H1 (cell line): ENCODE data around the gene SNED1.

Source experiments
- CTCF ChIP-seq, 3 experiments: IDR thresholded peaks; 1 replicate in 2 of 3; 2 replicates in 1 of 3; pipeline versions ENCODE4 v1.5.1 to v1.6.1; 2011; ENCODE audit warnings: low read length in 3 of 3, mild to moderate bottlenecking in 3 of 3, inconsistent platforms in 2 of 3, low read depth in 1 of 3, moderate library complexity in 1 of 3; ENCODE audit not compliant: insufficient read depth in 1 of 3; ENCODE audit errors: control extremely low read depth in 1 of 3
- EZH2 ChIP-seq: fragments of 200-600 bp; sonication (generic); IDR thresholded peaks from 2 replicates; pipeline ENCODE4 v1.7.1; 2012; ENCODE audit warnings: low read depth, mild to moderate bottlenecking, moderate library complexity, low read length, inconsistent platforms; ENCODE audit not compliant: severe bottlenecking
- HDAC2 ChIP-seq, 2 experiments: fragments of 300-600 bp in 1 of 2; sonication (generic) in 1 of 2; IDR thresholded peaks; 2 replicates each; pipeline ENCODE4 v1.6.1; 2011 to 2012; ENCODE audit warnings: low read depth in 2 of 2, low read length in 2 of 2, mild to moderate bottlenecking in 2 of 2, moderate library complexity in 2 of 2, borderline replicate concordance in 1 of 2, inconsistent platforms in 1 of 2
- MAFK ChIP-seq: IDR thresholded peaks from 2 replicates; pipeline ENCODE4 v1.6.1; 2012; ENCODE audit warnings: low read depth, mild to moderate bottlenecking, improper control_type of control experiment, low read length
- RAD21 ChIP-seq, 2 experiments: IDR thresholded peaks in 1 of 2; conservative IDR thresholded peaks in 1 of 2; 2 replicates each; pipeline ENCODE4 v1.6.1; 2011; ENCODE audit warnings: low read depth in 2 of 2, low read length in 2 of 2, improper control_type of control experiment in 1 of 2, inconsistent platforms in 1 of 2, mild to moderate bottlenecking in 1 of 2, moderate library complexity in 1 of 2
- TAF7 ChIP-seq: optimal IDR thresholded peaks from 2 replicates; pipeline ENCODE3; 2011; ENCODE audit warnings: low read depth, mild to moderate bottlenecking, inconsistent platforms, low read length, moderate library complexity, borderline replicate concordance

- TF ChIP-seq CTCF (IDR thresholded peaks at IDR 0.05; ENCODE audit: control extremely low read depth in 1 of 3, insufficient read depth in 1 of 3, low read depth in 1 of 3, low read length in 3 of 3) = no peak
- no peak for TF ChIP-seq MAFK
- no peak for TF ChIP-seq EZH2
- TF ChIP-seq RAD21 (IDR thresholded peaks at IDR 0.05 in 1 of 2, conservative IDR thresholded peaks at IDR 0.05 in 1 of 2; ENCODE audit: low read depth in 2 of 2, low read length in 2 of 2) = no peak
- TF ChIP-seq HDAC2 (IDR thresholded peaks at IDR 0.05; ENCODE audit: borderline replicate concordance in 1 of 2, low read depth in 2 of 2, low read length in 2 of 2) = no peak
- no peak for TF ChIP-seq TAF7
These were observed 98.6 kb downstream of the SNED1 start for GRCh38 chr2:241096979-241097378.
